GM18499 (cell line): Measurements from ENCODE around the gene RBM46.

Source experiments
- ATAC-seq: cut with Tn5 transposase; IDR thresholded peaks from one replicate; pipeline ENCODE4 v1.9.1; 2021; ENCODE audit warnings: moderate number of reproducible peaks; ENCODE audit not compliant: insufficient read depth, unreplicated experiment

The RBM46 gene

GRCh38 chr4:154781126-154781982, at the start of gene RBM46:
Gene RBM46 (plus strand): TSS chr4:154781272. CDS start chr4:154796753, 15,481 bp downstream.
- ATAC-seq: no peak

GRCh38 chr4:154731756-154732155, 49.3 kb upstream of the RBM46 start:
- ATAC-seq: no peak

GRCh38 chr4:154732669-154733068, 48.4 kb upstream of the RBM46 start:
- no peak for ATAC-seq

GRCh38 chr4:154736770-154737169, 44.3 kb upstream of the RBM46 start:
- ATAC-seq: no peak

- ATAC-seq: no peak
Observed at GRCh38 chr4:154738426-154738825, 42.6 kb upstream of the RBM46 start.

- no peak for ATAC-seq
Observed at GRCh38 chr4:154739111-154739510, 42.0 kb upstream of the RBM46 start.

- ATAC-seq: no peak
Observed at GRCh38 chr4:154740462-154740861, 40.6 kb upstream of the RBM46 start.

GRCh38 chr4:154741131-154741665, 39.9 kb upstream of the RBM46 start:
- no peak for ATAC-seq

- ATAC-seq: no peak
Observed at GRCh38 chr4:154741922-154742850, 38.9 kb upstream of the RBM46 start.

- no peak for ATAC-seq
Observed at GRCh38 chr4:154743683-154744340, 37.3 kb upstream of the RBM46 start, which contains the start of gene LRAT. Gene LRAT (plus strand): TSS chr4:154744000. CDS start chr4:154744327, 327 bp downstream.

- ATAC-seq: no peak
Observed at GRCh38 chr4:154744341-154744926, 36.6 kb upstream of the RBM46 start.

GRCh38 chr4:154757713-154758112, 23.4 kb upstream of the RBM46 start:
- no peak for ATAC-seq

GRCh38 chr4:154760895-154761294, 20.2 kb upstream of the RBM46 start:
- ATAC-seq: no peak

- ATAC-seq: no peak
Observed at GRCh38 chr4:154778264-154778663, 2.8 kb upstream of the RBM46 start.

GRCh38 chr4:154779362-154779947, 1.6 kb upstream of the RBM46 start:
- ATAC-seq: no peak

- ATAC-seq: no peak
Observed at GRCh38 chr4:154781983-154782293, 866 bp downstream of the RBM46 start.

GRCh38 chr4:154807042-154807630, 26.1 kb downstream of the RBM46 start:
- ATAC-seq: peak; percentile 75

GRCh38 chr4:154818230-154818629, 37.2 kb downstream of the RBM46 start:
- ATAC-seq: no peak

- no peak for ATAC-seq
Observed at GRCh38 chr4:154822775-154823174, 41.7 kb downstream of the RBM46 start.
